CD4-positive, alpha-beta T cell treated with Interleukin-10 for 1 hour (primary cell): ENCODE data around the gene MRPL9.

Experiments
- DNase-seq: peaks from one replicate; pipeline ENCODE4 v3.0.0-alpha.2; 2020

MRPL9 gene

DNA sequence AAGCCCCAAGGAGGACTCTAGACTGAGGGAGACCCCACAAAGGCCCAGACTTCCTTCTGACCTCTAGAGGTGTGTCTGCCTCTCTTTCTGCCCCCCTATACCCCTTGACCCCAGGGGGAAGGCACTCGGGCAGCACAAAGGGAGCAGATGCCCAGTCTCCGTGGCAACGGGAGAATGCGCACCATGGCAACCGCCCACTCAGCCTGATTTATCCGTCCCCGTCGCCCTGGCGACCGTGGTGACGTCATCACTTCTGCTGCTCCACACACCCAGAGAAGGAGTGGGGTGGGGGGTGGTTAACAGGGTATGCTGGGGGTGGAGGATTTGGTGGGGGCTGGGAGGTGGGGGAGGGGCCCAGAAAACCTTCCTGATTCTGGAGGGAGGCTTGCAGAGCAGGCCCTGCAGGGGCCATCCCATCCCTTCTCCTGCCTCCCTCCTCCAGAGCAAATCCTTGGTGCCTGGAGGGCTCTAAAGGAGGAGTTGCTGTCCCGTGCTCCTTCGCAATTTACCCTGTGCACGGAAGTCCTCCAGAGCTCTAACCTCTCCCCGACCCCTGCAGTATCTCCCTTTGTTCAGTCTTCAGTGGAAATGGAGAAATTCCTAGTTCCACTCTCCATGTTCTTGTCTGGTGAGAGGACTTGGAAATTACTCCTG is 53.0 kb downstream of the MRPL9 start:
- peak; percentile 22 for DNase-seq
